LNCaP clone FGC (cell line): ENCODE results near the gene VRK1.
A peak's percentile ranks its signal among the peaks of the same experiment; 100 is the strongest.

Source experiments
- DNase-seq: peaks from one replicate; pipeline ENCODE4 v3.0.0-alpha.2; 2011; ENCODE audit warnings: low read depth
- H3K4me3 ChIP-seq: 2 replicates; pipeline ENCODE4 v1.5.1; 2011; ENCODE audit warnings: mild to moderate bottlenecking, low read depth, low read length, control low read depth
- CTCF ChIP-seq: IDR thresholded peaks from 2 replicates; pipeline ENCODE4 v1.5.1; 2012; ENCODE audit warnings: mild to moderate bottlenecking; ENCODE audit not compliant: control insufficient read depth, insufficient read depth; ENCODE audit errors: extremely low read depth

VRK1 gene

GRCh38 chr14:96827290-96827689, 30.1 kb downstream of the VRK1 start:
- TF ChIP-seq CTCF, result no peak
- no peak for DNase-seq

GRCh38 chr14:96829791-96830190, 32.6 kb downstream of the VRK1 start:
- TF ChIP-seq CTCF, result no peak
- DNase-seq, result no peak
- no peak overlapping the region for H3K4me3 ChIP-seq

More at GRCh38 chr14:96827290-96827689, 30.1 kb downstream of the VRK1 start:
- no peak overlapping the region for H3K4me3 ChIP-seq

GRCh38 chr14:96830946-96831345, 33.8 kb downstream of the VRK1 start:
- DNase-seq, result no peak
- H3K4me3 ChIP-seq, result no peak overlapping the region
- no peak for TF ChIP-seq CTCF

DNA sequence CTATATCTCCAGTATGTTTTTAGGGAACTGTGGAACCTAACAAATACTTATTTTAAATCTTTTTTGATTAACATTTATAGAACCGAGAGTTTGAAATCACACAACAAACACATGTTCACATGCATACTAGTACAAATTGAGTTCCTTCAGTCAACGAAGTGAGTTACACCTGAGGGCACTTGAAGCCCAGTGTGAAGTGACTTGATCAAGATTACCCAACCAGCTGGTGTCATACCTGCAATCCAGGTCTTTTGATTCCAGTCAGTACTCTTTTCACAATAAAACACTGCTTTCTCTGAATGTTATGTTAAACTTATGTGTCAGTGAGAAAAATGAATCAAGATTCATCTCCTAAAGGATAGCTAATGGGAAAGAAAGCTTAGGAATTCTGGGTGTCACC, 35.2 kb downstream of the VRK1 start:
- DNase-seq, result no peak
- H3K4me3 ChIP-seq, result no peak overlapping the region
- TF ChIP-seq CTCF, result no peak

- no peak for DNase-seq
Measured at GRCh38 chr14:96838449-96838848, 41.3 kb downstream of the VRK1 start.

GRCh38 chr14:96839251-96839650, 42.1 kb downstream of the VRK1 start:
- TF ChIP-seq CTCF, result no peak
- peak; percentile 99 for DNase-seq
- H3K4me3 ChIP-seq, result no peak overlapping the region

More at GRCh38 chr14:96838449-96838848, 41.3 kb downstream of the VRK1 start:
- H3K4me3 ChIP-seq, result no peak overlapping the region
- no peak for TF ChIP-seq CTCF

DNA sequence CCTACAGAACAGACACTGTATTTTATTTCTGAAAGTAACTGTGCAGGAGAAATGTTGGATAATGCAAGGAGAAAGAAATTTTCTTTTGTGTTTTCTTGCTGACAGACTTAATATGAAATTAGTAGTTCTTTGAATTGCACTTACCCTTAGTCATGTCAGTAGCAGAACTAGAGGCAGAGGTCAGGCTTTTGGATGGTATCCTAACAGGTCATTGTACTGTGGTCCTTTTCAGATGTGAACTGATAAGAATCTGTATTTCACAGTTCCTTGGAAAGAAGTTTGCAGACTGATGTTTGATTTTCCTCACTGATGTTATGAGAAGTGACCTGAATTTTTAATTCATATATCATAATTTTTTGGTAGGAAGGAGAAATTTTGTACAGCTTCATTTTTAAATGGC, 46.0 kb downstream of the VRK1 start:
- H3K4me3 ChIP-seq, result no peak overlapping the region
- TF ChIP-seq CTCF, result no peak
- no peak for DNase-seq
